A549 treated with Mapracorat at 1 μM for 4 hours (cell line): ENCODE data around the gene STK35. TPM values are rescaled to one million over a fixed set of nuclear protein-coding genes. Genes with fewer than 3 reads are reported as not detected.

Experiments
- total RNA-seq: library from RNA; stranded (reverse); fragments of 200-300 nt; extraction: Qiagen RNA extraction; gene quantifications from 5 replicates; pipeline ENCODE4 v1.2.3, GENCODE V29; 2022

The STK35 gene
- total RNA-seq = 11.1 to 13.0 TPM (median 11.8 TPM) in 5 replicates

GRCh38 chr20:2101057-2101864 lies at the start of gene STK35:
TSS of gene STK35 (plus strand) at chr20:2101827. CDS start at chr20:2101882, 55 bp downstream.

Other genes starting within 250 kb of the STK35 start
- gene SIRPA, start 206.4 kb upstream of the STK35 start, total RNA-seq = 21.3 to 26.1 TPM (median 23.9 TPM) in 5 replicates
- gene PDYN, start 107.8 kb upstream of the STK35 start, total RNA-seq = 0.09 TPM in 1 of 5 replicates, not detected in the others
- gene TGM3, start 194.2 kb downstream of the STK35 start, total RNA-seq = 0.06 to 0.22 TPM in 2 of 5 replicates, not detected in the others